ENCODE measurements around the gene DCHS2.

Gene DCHS2

DNA sequence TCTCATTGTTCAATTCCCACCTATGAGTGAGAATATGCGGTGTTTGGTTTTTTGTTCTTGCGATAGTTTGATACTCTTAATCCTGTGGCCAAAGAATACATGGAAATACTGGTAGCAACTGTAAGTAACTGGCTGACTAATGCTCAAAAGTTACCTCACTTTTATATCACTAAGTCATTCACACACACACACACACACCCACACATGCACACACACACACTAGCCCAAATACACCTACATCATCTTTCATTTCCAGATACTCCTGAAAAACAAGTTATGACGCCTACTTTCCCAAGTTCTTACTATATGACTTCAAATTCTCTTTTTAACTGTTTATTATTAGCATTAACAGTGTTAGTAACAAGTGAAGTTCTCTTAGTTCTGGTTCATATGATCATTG is 101.3 kb downstream of the DCHS2 start:
- H3K4me3 ChIP-seq (ENCODE audit: low read depth, low read length): no peak overlapping the region
- H3K27me3 ChIP-seq (ENCODE audit: control insufficient read depth, insufficient read depth, low read length): no peaks in the 10 kb centered on the region
- H3K36me3 ChIP-seq (ENCODE audit: control insufficient read depth, insufficient read depth, low read length): no peaks in the 10 kb centered on the region
- H3K9me3 ChIP-seq (ENCODE audit: control insufficient read depth, insufficient read depth, low read length): no peaks in the 10 kb centered on the region
- no peaks in the 10 kb centered on the region for H3K4me1 ChIP-seq (ENCODE audit: control insufficient read depth, insufficient read depth, low read length)
- H3K9ac ChIP-seq (ENCODE audit: low read depth, low read length): no peak overlapping the region
- H3K27ac ChIP-seq (ENCODE audit: low read depth, low read length): no peak overlapping the region

DNA sequence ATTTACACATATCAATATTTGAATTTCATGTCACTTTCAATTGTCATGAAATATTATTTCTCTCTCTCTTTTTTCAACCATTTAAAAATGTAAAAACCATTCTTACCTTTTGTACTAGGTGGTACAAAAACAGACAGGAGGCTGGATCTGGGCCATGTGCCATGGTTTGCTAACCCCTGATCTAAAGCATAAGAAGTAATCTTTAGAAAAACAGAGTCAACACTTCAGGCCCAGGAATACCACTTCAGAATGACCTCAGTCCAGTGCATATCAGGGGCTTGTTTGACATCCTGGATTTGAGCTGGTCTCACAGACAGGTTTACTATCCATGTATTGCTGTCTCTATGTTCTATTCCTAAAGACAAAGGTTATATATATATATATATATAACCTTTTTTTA is 102.5 kb downstream of the DCHS2 start:
- no peaks in the 10 kb centered on the region for H3K36me3 ChIP-seq (ENCODE audit: control insufficient read depth, insufficient read depth, low read length)
- H3K27me3 ChIP-seq (ENCODE audit: control insufficient read depth, insufficient read depth, low read length): no peaks in the 10 kb centered on the region
- no peak overlapping the region for H3K9ac ChIP-seq (ENCODE audit: low read depth, low read length)
- no peaks in the 10 kb centered on the region for H3K4me1 ChIP-seq (ENCODE audit: control insufficient read depth, insufficient read depth, low read length)
- no peaks in the 10 kb centered on the region for H3K9me3 ChIP-seq (ENCODE audit: control insufficient read depth, insufficient read depth, low read length)
- H3K27ac ChIP-seq (ENCODE audit: low read depth, low read length): no peak overlapping the region
- no peak overlapping the region for H3K4me3 ChIP-seq (ENCODE audit: low read depth, low read length)

DNA sequence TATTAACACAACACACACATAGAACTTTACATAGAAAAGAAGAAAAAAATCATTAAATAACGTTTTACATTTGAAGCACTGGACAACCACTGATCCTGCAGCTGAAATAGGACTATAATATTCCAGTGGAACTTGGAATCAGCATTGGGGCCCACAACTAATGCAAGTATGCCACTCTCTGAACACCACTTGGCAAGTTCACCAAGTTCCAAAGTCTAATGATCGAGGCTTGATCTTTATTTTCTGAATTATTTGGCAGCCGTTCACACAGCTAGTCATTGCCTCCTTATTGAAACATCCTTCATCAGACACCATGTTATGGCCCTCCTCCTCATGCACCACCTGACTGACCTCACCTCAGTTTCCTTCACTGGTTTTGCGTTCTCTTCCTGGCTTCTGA is 107.6 kb downstream of the DCHS2 start:
- no peaks in the 10 kb centered on the region for H3K9me3 ChIP-seq (ENCODE audit: control insufficient read depth, insufficient read depth, low read length)
- H3K36me3 ChIP-seq (ENCODE audit: control insufficient read depth, insufficient read depth, low read length): no peaks in the 10 kb centered on the region
- no peak overlapping the region for H3K4me3 ChIP-seq (ENCODE audit: low read depth, low read length)
- no peaks in the 10 kb centered on the region for H3K27me3 ChIP-seq (ENCODE audit: control insufficient read depth, insufficient read depth, low read length)
- H3K4me1 ChIP-seq (ENCODE audit: control insufficient read depth, insufficient read depth, low read length): no peaks in the 10 kb centered on the region
- no peak overlapping the region for H3K27ac ChIP-seq (ENCODE audit: low read depth, low read length)
- H3K9ac ChIP-seq (ENCODE audit: low read depth, low read length): no peak overlapping the region

DNA sequence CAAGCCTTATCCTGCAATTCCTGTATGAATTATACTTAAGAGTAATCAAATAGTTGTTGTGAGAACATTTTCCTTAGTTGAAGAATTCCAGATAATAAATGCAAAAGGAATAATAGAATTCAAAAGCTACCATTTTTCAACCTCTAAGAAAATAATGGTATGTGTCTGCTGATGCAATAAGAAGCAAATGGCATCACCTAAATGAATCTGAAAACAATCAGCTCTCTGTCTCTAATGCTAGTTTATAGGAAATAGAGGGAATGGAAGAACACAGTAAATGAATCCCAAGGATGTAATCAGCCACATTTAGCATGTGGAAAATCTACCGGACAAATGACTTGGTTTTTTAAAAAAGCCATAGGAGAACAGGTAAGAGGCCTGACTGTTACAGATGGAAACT is 115.1 kb downstream of the DCHS2 start:
- Histone ChIP-seq H3K9me3 (ENCODE audit: control insufficient read depth, insufficient read depth, low read length) (no peaks in the 10 kb centered on the region), H3K4me3 (ENCODE audit: low read depth, low read length) (no peak overlapping the region), H3K36me3 (ENCODE audit: control insufficient read depth, insufficient read depth, low read length) (no peaks in the 10 kb centered on the region), H3K27me3 (ENCODE audit: control insufficient read depth, insufficient read depth, low read length) (no peaks in the 10 kb centered on the region), H3K4me1 (ENCODE audit: control insufficient read depth, insufficient read depth, low read length) (no peaks in the 10 kb centered on the region), H3K27ac (ENCODE audit: low read depth, low read length) (no peak overlapping the region), H3K9ac (ENCODE audit: low read depth, low read length) (no peak overlapping the region)

DNA sequence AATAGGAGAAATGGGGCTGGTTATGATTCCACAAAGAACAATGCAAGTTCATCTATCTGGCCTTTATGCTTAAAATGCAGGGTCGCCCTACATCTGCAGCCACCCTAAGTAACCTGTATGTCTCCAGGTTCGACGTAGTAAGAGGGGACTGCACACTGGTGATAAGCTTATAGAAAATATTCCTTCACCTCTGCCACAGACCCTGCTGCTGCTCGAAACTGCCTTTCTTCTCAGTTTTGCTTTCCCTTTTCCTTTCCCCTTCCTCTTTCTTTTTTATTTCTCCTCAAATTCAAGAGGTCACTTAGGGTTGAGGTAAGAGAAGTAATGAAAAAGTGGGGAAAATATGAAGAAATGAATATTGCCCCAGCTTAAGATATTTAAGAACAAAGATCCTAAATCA is 123.5 kb downstream of the DCHS2 start:
- H3K9me3 ChIP-seq (ENCODE audit: control insufficient read depth, insufficient read depth, low read length): no peaks in the 10 kb centered on the region
- H3K4me3 ChIP-seq (ENCODE audit: low read depth, low read length): no peak overlapping the region
- H3K9ac ChIP-seq (ENCODE audit: low read depth, low read length): no peak overlapping the region
- no peak overlapping the region for H3K27ac ChIP-seq (ENCODE audit: low read depth, low read length)
- H3K27me3 ChIP-seq (ENCODE audit: control insufficient read depth, insufficient read depth, low read length): no peaks in the 10 kb centered on the region
- H3K4me1 ChIP-seq (ENCODE audit: control insufficient read depth, insufficient read depth, low read length): 0 out of 2 replicates have a peak, but pooled peaks cover 4% of the 10 kb centered on the region
- H3K36me3 ChIP-seq (ENCODE audit: control insufficient read depth, insufficient read depth, low read length): no peaks in the 10 kb centered on the region

DNA sequence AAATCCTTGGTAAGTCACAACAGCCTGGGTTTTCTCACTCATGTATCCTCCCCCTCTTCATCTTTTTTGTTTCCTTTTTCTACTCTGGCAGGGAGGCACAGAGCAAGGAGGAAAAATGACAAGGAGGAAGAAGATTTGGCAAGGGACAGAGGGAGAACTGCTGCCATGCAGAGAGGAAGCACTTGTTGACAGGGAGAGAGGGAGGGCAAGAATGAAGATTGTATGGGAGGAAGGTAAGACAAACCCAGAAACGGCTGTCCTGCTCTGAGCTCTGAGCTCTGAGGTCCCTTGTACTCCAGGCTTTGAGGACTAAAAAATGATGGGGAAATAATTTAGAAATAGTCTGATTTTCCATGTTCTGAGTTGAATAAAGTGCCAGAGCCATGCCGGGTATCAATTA is 123.9 kb downstream of the DCHS2 start:
- H3K9me3 ChIP-seq (ENCODE audit: control insufficient read depth, insufficient read depth, low read length): no peaks in the 10 kb centered on the region
- no peak overlapping the region for H3K27ac ChIP-seq (ENCODE audit: low read depth, low read length)
- H3K27me3 ChIP-seq (ENCODE audit: control insufficient read depth, insufficient read depth, low read length): no peaks in the 10 kb centered on the region
- 0 out of 2 replicates have a peak, but pooled peaks cover 4% of the 10 kb centered on the region for H3K4me1 ChIP-seq (ENCODE audit: control insufficient read depth, insufficient read depth, low read length)
- H3K9ac ChIP-seq (ENCODE audit: low read depth, low read length): no peak overlapping the region
- H3K4me3 ChIP-seq (ENCODE audit: low read depth, low read length): no peak overlapping the region
- H3K36me3 ChIP-seq (ENCODE audit: control insufficient read depth, insufficient read depth, low read length): no peaks in the 10 kb centered on the region

DNA sequence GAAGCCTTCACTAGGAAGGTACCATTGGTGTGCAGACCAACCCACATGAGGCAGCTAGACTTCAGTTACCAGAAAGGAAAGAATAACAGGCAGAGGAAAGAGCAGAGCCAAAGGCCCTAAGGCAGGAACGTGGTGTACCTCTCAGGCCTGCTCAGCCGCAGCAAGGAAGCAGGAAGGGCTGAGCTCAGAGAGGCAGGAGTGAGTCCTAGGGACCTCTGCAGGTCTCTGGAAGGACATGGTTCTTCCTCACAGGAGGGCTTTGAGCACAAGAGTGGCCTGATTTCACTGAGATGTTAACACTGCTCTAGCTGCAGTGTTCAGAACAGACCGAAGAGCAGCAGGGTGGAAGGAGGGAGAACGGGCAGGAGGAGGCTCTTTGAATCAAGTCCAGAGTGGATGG is 124.6 kb downstream of the DCHS2 start:
- no peaks in the 10 kb centered on the region for H3K36me3 ChIP-seq (ENCODE audit: control insufficient read depth, insufficient read depth, low read length)
- H3K4me3 ChIP-seq (ENCODE audit: low read depth, low read length): no peak overlapping the region
- no peak overlapping the region for H3K27ac ChIP-seq (ENCODE audit: low read depth, low read length)
- H3K9me3 ChIP-seq (ENCODE audit: control insufficient read depth, insufficient read depth, low read length): no peaks in the 10 kb centered on the region
- H3K27me3 ChIP-seq (ENCODE audit: control insufficient read depth, insufficient read depth, low read length): no peaks in the 10 kb centered on the region
- no peak overlapping the region for H3K9ac ChIP-seq (ENCODE audit: low read depth, low read length)
- 0 out of 2 replicates have a peak, but pooled peaks cover 4% of the 10 kb centered on the region for H3K4me1 ChIP-seq (ENCODE audit: control insufficient read depth, insufficient read depth, low read length)

DNA sequence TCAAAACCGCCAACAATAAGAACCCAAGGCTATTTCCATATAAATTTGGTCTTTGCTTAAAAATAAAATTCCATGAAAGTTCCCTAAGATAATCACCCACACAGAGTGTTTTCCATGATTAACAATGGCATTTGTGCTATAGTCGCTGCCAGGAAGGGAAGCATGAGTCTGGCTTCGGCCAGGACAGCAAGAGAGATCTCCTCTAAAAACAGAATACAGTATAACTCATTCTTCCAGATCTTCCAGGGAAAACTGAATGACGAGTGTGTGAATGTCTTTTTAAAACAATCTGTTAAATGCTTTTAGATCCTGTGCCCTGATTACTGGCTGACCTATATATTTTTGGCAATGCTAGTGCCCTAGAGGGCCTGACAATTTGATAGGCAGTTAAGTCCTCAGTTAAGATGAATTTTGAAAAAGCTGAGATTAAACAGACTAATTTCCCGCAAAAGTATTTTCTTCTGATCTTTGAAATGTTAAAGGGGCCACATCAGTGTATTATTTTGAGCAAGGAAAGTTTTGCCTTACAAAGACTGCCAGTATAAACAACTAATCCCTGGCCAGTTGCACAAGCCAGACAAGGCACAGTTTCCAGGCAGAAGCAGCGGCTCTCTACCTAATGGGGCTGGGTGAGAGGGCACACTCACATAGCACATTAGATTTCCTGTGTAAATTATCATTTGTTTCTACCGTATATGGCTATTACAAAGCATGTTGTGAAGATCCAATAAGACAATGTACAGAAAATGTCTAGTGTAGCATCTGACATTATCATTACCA is 127.3 kb downstream of the DCHS2 start:
- Histone ChIP-seq H3K36me3 (ENCODE audit: control insufficient read depth, insufficient read depth, low read length) (no peaks in the 10 kb centered on the region), H3K4me1 (ENCODE audit: control insufficient read depth, insufficient read depth, low read length) (0 out of 2 replicates have a peak, but pooled peaks cover 4% of the 10 kb centered on the region), H3K27ac (ENCODE audit: low read depth, low read length) (no peak overlapping the region), H3K27me3 (ENCODE audit: control insufficient read depth, insufficient read depth, low read length) (no peaks in the 10 kb centered on the region), H3K4me3 (ENCODE audit: low read depth, low read length) (no peak overlapping the region), H3K9ac (ENCODE audit: low read depth, low read length) (no peak overlapping the region), H3K9me3 (ENCODE audit: control insufficient read depth, insufficient read depth, low read length) (no peaks in the 10 kb centered on the region)

DNA sequence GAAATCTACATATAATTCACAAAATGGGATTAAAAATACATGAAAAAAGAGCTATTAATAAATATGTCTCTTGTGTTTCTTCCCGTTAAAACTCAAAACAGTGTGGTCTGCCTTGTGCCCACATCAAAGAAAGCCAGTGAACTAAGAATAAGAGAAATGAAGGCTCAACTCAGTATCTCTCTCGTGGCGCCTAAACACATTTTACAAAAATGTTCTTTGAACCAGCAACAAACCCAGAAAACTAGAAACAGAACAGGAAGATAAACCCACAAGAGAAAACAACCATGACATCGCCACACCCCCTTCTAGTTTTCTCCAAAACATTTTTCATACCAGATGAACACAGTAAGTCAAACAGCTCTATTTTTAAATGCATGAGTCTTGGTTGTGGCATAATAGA is 130.1 kb downstream of the DCHS2 start:
- Histone ChIP-seq H3K4me3 (ENCODE audit: low read depth, low read length) (no peak overlapping the region), H3K9me3 (ENCODE audit: control insufficient read depth, insufficient read depth, low read length) (no peaks in the 10 kb centered on the region), H3K36me3 (ENCODE audit: control insufficient read depth, insufficient read depth, low read length) (no peaks in the 10 kb centered on the region), H3K27me3 (ENCODE audit: control insufficient read depth, insufficient read depth, low read length) (no peaks in the 10 kb centered on the region), H3K27ac (ENCODE audit: low read depth, low read length) (no peak overlapping the region), H3K9ac (ENCODE audit: low read depth, low read length) (no peak overlapping the region), H3K4me1 (ENCODE audit: control insufficient read depth, insufficient read depth, low read length) (0 out of 2 replicates have a peak, but pooled peaks cover 4% of the 10 kb centered on the region)

DNA sequence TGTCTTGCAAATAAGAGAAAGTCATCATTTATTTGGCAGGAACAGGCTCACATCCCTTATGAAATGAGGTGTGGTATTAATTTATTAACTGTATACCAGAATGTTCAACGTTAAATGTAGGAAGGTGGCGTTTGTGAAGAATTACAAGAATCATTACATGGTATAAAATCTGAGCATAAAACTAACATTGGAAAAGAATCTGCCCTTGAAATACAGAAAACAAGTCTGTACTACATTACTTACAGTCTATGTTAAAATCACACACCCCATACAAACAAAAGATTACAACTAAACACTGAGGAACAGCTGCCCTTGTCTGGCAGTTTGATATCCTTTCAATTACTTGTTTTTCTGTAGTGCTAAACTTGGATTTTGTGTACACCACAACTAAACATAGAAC is 131.1 kb downstream of the DCHS2 start:
- Histone ChIP-seq H3K9me3 (ENCODE audit: control insufficient read depth, insufficient read depth, low read length) (no peaks in the 10 kb centered on the region), H3K36me3 (ENCODE audit: control insufficient read depth, insufficient read depth, low read length) (no peaks in the 10 kb centered on the region), H3K4me1 (ENCODE audit: control insufficient read depth, insufficient read depth, low read length) (0 out of 2 replicates have a peak, but pooled peaks cover 4% of the 10 kb centered on the region), H3K4me3 (ENCODE audit: low read depth, low read length) (no peak overlapping the region), H3K27me3 (ENCODE audit: control insufficient read depth, insufficient read depth, low read length) (no peaks in the 10 kb centered on the region), H3K27ac (ENCODE audit: low read depth, low read length) (no peak overlapping the region), H3K9ac (ENCODE audit: low read depth, low read length) (no peak overlapping the region)

DNA sequence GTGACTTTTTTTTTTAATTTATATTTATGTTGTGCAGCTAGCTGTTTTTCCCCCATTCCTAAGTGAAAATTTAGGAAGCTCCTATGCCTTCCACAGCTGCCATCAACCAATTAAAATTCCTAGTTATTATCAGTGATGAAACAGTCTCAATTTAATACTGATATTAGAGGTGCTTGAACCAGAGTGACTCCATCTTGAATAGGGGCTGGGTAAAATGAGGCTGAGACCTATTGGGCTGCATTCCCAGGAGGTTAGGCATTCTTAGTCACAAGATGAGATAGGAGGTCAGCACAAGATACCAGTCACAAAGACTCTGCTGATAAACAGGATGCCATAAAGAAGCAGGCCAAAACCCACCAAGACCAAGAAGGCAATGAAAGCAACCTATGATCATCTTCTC is 136.7 kb downstream of the DCHS2 start:
- no peak overlapping the region for H3K27ac ChIP-seq (ENCODE audit: low read depth, low read length)

More for the DNA sequence above, 136.7 kb downstream of the DCHS2 start:
- Histone ChIP-seq H3K4me3 (ENCODE audit: low read depth, low read length) (no peak overlapping the region), H3K9ac (ENCODE audit: low read depth, low read length) (no peak overlapping the region), H3K36me3 (ENCODE audit: control insufficient read depth, insufficient read depth, low read length) (no peaks in the 10 kb centered on the region), H3K27me3 (ENCODE audit: control insufficient read depth, insufficient read depth, low read length) (no peaks in the 10 kb centered on the region), H3K4me1 (ENCODE audit: control insufficient read depth, insufficient read depth, low read length) (no peaks in the 10 kb centered on the region), H3K9me3 (ENCODE audit: control insufficient read depth, insufficient read depth, low read length) (no peaks in the 10 kb centered on the region)
